K562 (cell line): Measurements from ENCODE around the gene TRIP12. TPM values are rescaled to one million over a fixed set of nuclear protein-coding genes. Genes with fewer than 3 reads are reported as not detected.

ENCODE experiments used
- CAMTA2 ChIP-seq: fragments of 250-450 bp; sonication (Bioruptor Pico); conservative IDR thresholded peaks from 2 replicates; pipeline ENCODE4 v1.5.1; 2022
- CXXC5 ChIP-seq: fragments of 250-450 bp; sonication (Bioruptor Pico); IDR thresholded peaks from 2 replicates; pipeline ENCODE4 v1.8.0; 2022; ENCODE audit warnings: inconsistent platforms, mild to moderate bottlenecking, moderate library complexity
- DACH1 ChIP-seq: fragments of 450-650 bp; IDR thresholded peaks from 2 replicates; pipeline ENCODE4 v1.6.1; 2018; ENCODE audit not compliant: partially characterized antibody
- GABPB2 ChIP-seq: fragments of 250-450 bp; sonication (Bioruptor Pico); conservative IDR thresholded peaks from 2 replicates; pipeline ENCODE4 v1.5.1; 2021; ENCODE audit warnings: mild to moderate bottlenecking
- HDAC2 ChIP-seq: fragments of 450-650 bp; IDR thresholded peaks from 2 replicates; pipeline ENCODE4 v1.6.1; 2016; ENCODE audit warnings: mild to moderate bottlenecking
- HDAC8 ChIP-seq: fragments of 450-650 bp; IDR thresholded peaks from 2 replicates; pipeline ENCODE4 v1.6.1; 2016; ENCODE audit warnings: mild to moderate bottlenecking, missing genetic modification characterization, moderate library complexity, missing compliant biosample characterization
- HIVEP1 ChIP-seq: fragments of 250-450 bp; sonication (Bioruptor Pico); IDR thresholded peaks from 2 replicates; pipeline ENCODE4 v1.4.0; 2020; ENCODE audit warnings: mild to moderate bottlenecking
- HNRNPK ChIP-seq: fragments of 200-400 bp; formaldehyde crosslinking; IDR thresholded peaks from one replicate; pipeline ENCODE4 v1.6.1; 2018; ENCODE audit warnings: mild to moderate bottlenecking, low read depth, low read length; ENCODE audit not compliant: poor library complexity, severe bottlenecking
- JUND ChIP-seq, 2 experiments: IDR thresholded peaks; 2 replicates in 1 of 2; 3 replicates in 1 of 2; pipeline ENCODE4 v1.6.1; 2011; ENCODE audit warnings: borderline replicate concordance in 2 of 2, low read depth in 2 of 2, low read length in 2 of 2, improper control_type of control experiment in 1 of 2, missing biosample characterization in 1 of 2, missing genetic modification characterization in 1 of 2, missing genetic modification reagents in 1 of 2
- L3MBTL2 ChIP-seq: fragments of 450-650 bp; IDR thresholded peaks from 2 replicates; pipeline ENCODE4 v1.6.1; 2016; ENCODE audit warnings: mild to moderate bottlenecking, moderate library complexity
- LCOR ChIP-seq: sonication (generic); formaldehyde crosslinking; IDR thresholded peaks from 2 replicates; pipeline ENCODE4 v1.8.0; 2022; ENCODE audit warnings: mild to moderate bottlenecking, missing genetic modification reagents
- MBD2 ChIP-seq: sonication (generic); IDR thresholded peaks from 2 replicates; pipeline ENCODE4 v1.6.1; 2016; ENCODE audit warnings: low read depth, borderline replicate concordance
- NR3C1 ChIP-seq: sonication (generic); formaldehyde crosslinking; IDR thresholded peaks from 2 replicates; pipeline ENCODE4 v1.8.1; 2022; ENCODE audit warnings: missing genetic modification reagents
- PHB ChIP-seq: fragments of 250-450 bp; sonication (Bioruptor Pico); IDR thresholded peaks from 2 replicates; pipeline ENCODE4 v1.5.0; 2021
- RBM22 ChIP-seq: fragments of 200-400 bp; formaldehyde crosslinking; IDR thresholded peaks from 2 replicates; pipeline ENCODE4 v1.6.1; 2018; ENCODE audit warnings: low read length, low read depth; ENCODE audit not compliant: poor library complexity, severe bottlenecking
- SAFB2 ChIP-seq: fragments of 200-400 bp; formaldehyde crosslinking; IDR thresholded peaks from 2 replicates; pipeline ENCODE4 v1.6.1; 2018; ENCODE audit warnings: borderline replicate concordance, low read length, low read depth, moderate library complexity; ENCODE audit not compliant: severe bottlenecking
- SOX6 ChIP-seq: fragments of 450-650 bp; IDR thresholded peaks from 2 replicates; pipeline ENCODE4 v1.6.1; 2014; ENCODE audit warnings: mild to moderate bottlenecking
- ZNF140 ChIP-seq: fragments of 250-450 bp; sonication (Bioruptor Pico); IDR thresholded peaks from 2 replicates; pipeline ENCODE4 v1.8.0; 2021; ENCODE audit warnings: moderate library complexity, mild to moderate bottlenecking, inconsistent platforms
- ZNF212 ChIP-seq: fragments of 450-650 bp; formaldehyde crosslinking; IDR thresholded peaks from 2 replicates; pipeline ENCODE4 v1.4.0; 2020; ENCODE audit warnings: mild to moderate bottlenecking
- ZNF354B ChIP-seq: fragments of 250-450 bp; sonication (Bioruptor Pico); IDR thresholded peaks from 2 replicates; pipeline ENCODE4 v1.4.0; 2020
- ZNF592 ChIP-seq: fragments of 450-650 bp; IDR thresholded peaks from 2 replicates; pipeline ENCODE4 v1.6.1; 2017; ENCODE audit warnings: antibody characterized with exemption, mild to moderate bottlenecking
- ZNF639 ChIP-seq, 2 experiments: fragments of 200-800 bp in 1 of 2; sonication (Bioruptor generic) in 1 of 2; sonication (generic) in 1 of 2; formaldehyde crosslinking in 1 of 2; IDR thresholded peaks in 1 of 2; conservative IDR thresholded peaks in 1 of 2; 2 replicates each; pipeline versions ENCODE4 v1.5.0 to v1.6.1; 2016 to 2020; ENCODE audit warnings: missing compliant biosample characterization in 1 of 2, missing genetic modification characterization in 1 of 2, missing genetic modification reagents in 1 of 2
- ZNF655 ChIP-seq: fragments of 250-450 bp; sonication (Bioruptor Pico); IDR thresholded peaks from 2 replicates; pipeline ENCODE4 v1.5.0; 2021
- ZSCAN29 ChIP-seq: fragments of 450-650 bp; IDR thresholded peaks from 2 replicates; pipeline ENCODE4 v1.6.1; 2017
- polyA plus RNA-seq, 8 experiments: library from polyadenylated mRNA; depleted of rRNA in 4 of 8; stranded (reverse) in 5 of 8; unstranded in 3 of 8; fragments of >200 nt; fragmentation: Nextera tagmentation in 2 of 8; fragmentation: Illumina TruSeq in 1 of 8; extraction: Ambion mirVana in 2 of 8; extraction: Trizol in 1 of 8; gene quantifications; 2 replicates each; pipeline versions ENCODE4 v1.2.1 to v1.2.3, GENCODE V29; 2011 to 2014; ENCODE audit warnings: inconsistent platforms in 1 of 8, missing spikeins in 1 of 8
- total RNA-seq, 7 experiments: library from RNA; depleted of rRNA in 6 of 7; stranded (reverse); fragments of >200 nt in 6 of 7; fragmentation: Illumina TruSeq in 2 of 7; extraction: Trizol in 2 of 7; gene quantifications; 2 replicates each; pipeline versions ENCODE4 v1.2.1 to v1.2.3, GENCODE V29; 2011 to 2021; ENCODE audit warnings: low replicate concordance in 1 of 7

The TRIP12 gene
- total and polyA plus RNA-seq, 9 of the 15 experiments (the other 6 are each of a cell fraction or from before 2014, with no cell fraction given): 15.2 to 131 (median 80.1) TPM

- TF ChIP-seq HNRNPK (peak; percentile 74), LCOR (CRISPR knock-in tag) (no peak), GABPB2 (no peak), ZNF639 (CRISPR knock-in tag; conservative IDR thresholded peaks at IDR 0.05 in 1 of 2, IDR thresholded peaks at IDR 0.05 in 1 of 2) (peak in 1 of 2 experiments; percentile 99; a peak in 2 of 4 replicates), CAMTA2 (CRISPR knock-in tag) (no peak), HIVEP1 (CRISPR knock-in tag) (no peak), L3MBTL2 (peak; percentile 9; the same call in 1 of the 2 replicates), ZNF140 (CRISPR knock-in tag) (no peak), SOX6 (no peak), ZNF655 (CRISPR knock-in tag) (no peak), PHB (CRISPR knock-in tag) (no peak), CXXC5 (peak; percentile 70), HDAC8 (no peak), ZNF354B (no peak), ZNF212 (CRISPR knock-in tag) (no peak), NR3C1 (CRISPR knock-in tag) (no peak), HDAC2 (0 out of 2 replicates have a peak, but pooled peaks have one; percentile 41), DACH1 (peak; percentile 92), ZSCAN29 (no peak), ZNF592 (no peak), SAFB2 (no peak), MBD2 (no peak), RBM22 (no peak), JUND (IDR thresholded peaks at IDR 0.05; ENCODE audit: borderline replicate concordance, low read depth, low read length) (no peak), JUND (tag; IDR thresholded peaks at IDR 0.05; ENCODE audit: borderline replicate concordance, low read depth, low read length) (no peak)
Measured at GRCh38 chr2:229921892-229922448, at the start of gene TRIP12 (continued).
